GM12878 (cell line): ENCODE measurements around the gene HIPK4. TPM values are rescaled to one million over a fixed set of nuclear protein-coding genes. Genes with fewer than 3 reads are reported as not detected.
A peak's percentile ranks its signal among the peaks of the same experiment; 100 is the strongest.

Experiments
- ASH2L ChIP-seq: fragments of 300-600, 200-600 bp; sonication (generic); IDR thresholded peaks from 2 replicates; pipeline ENCODE4 v1.6.1; 2017; ENCODE audit warnings: low read depth, mild to moderate bottlenecking, borderline replicate concordance
- CEBPB ChIP-seq, 2 experiments: fragments of 150-350 bp in 1 of 2; IDR thresholded peaks; 2 replicates each; pipeline ENCODE4 v1.6.1; 2012 to 2014; ENCODE audit warnings: low read depth in 2 of 2, low read length in 2 of 2, borderline replicate concordance in 1 of 2, inconsistent platforms in 1 of 2
- EED ChIP-seq: sonication (generic); IDR thresholded peaks from 2 replicates; pipeline ENCODE4 v1.6.1; 2016; ENCODE audit warnings: antibody characterized with exemption, low read depth
- EP300 ChIP-seq, 2 experiments: fragments of 150-350 bp in 1 of 2; IDR thresholded peaks; 2 replicates each; pipeline ENCODE4 v1.6.1; 2011 to 2012; ENCODE audit warnings: low read depth in 2 of 2, low read length in 2 of 2, borderline replicate concordance in 1 of 2, improper control_type of control experiment in 1 of 2, inconsistent platforms in 1 of 2; ENCODE audit not compliant: control insufficient read depth in 1 of 2
- MXI1 ChIP-seq: fragments of 150-350 bp; IDR thresholded peaks from 2 replicates; pipeline ENCODE4 v1.6.1; 2011; ENCODE audit warnings: low read depth, mild to moderate bottlenecking, inconsistent platforms, low read length, improper control_type of control experiment
- NBN ChIP-seq: fragments of 450-650 bp; IDR thresholded peaks from 2 replicates; pipeline ENCODE4 v1.6.1; 2016
- NR2F1 ChIP-seq: fragments of 450-650 bp; conservative IDR thresholded peaks from 2 replicates; pipeline ENCODE4 v1.6.1; 2017; ENCODE audit warnings: mild to moderate bottlenecking
- SUZ12 ChIP-seq: fragments of 200-600 bp; sonication (generic); IDR thresholded peaks from one replicate; pipeline ENCODE4 v1.6.1; 2018; ENCODE audit warnings: antibody characterized with exemption, mild to moderate bottlenecking; ENCODE audit not compliant: unreplicated experiment
- TARDBP ChIP-seq: IDR thresholded peaks from 2 replicates; pipeline ENCODE4 v1.6.1; 2016; ENCODE audit warnings: borderline replicate concordance
- TCF12 ChIP-seq: IDR thresholded peaks from 2 replicates; pipeline ENCODE4 v1.6.1; 2011; ENCODE audit warnings: low read depth, mild to moderate bottlenecking, low read length
- ZBTB40 ChIP-seq: fragments of 450-650 bp; IDR thresholded peaks from 2 replicates; pipeline ENCODE4 v1.6.1; 2016; ENCODE audit warnings: mild to moderate bottlenecking, moderate library complexity, borderline replicate concordance
- polyA plus RNA-seq, 11 experiments: library from polyadenylated mRNA; depleted of rRNA in 4 of 11; unstranded in 6 of 11; stranded (reverse) in 5 of 11; fragments of >200 nt; fragmentation: Nextera tagmentation in 4 of 11; fragmentation: Illumina TruSeq in 1 of 11; extraction: Ambion mirVana in 4 of 11; extraction: Trizol in 1 of 11; gene quantifications; 1 replicate in 1 of 11; 2 replicates in 10 of 11; pipeline versions ENCODE4 v1.2.1 to v1.2.3, GENCODE V29; 2011 to 2016; ENCODE audit warnings: inconsistent platforms in 2 of 11, missing spikeins in 2 of 11, low read depth in 1 of 11
- total RNA-seq, 4 experiments: library from RNA; depleted of rRNA in 3 of 4; stranded (reverse); fragments of >200 nt in 3 of 4; fragmentation: Illumina TruSeq in 1 of 4; extraction: Trizol in 1 of 4; gene quantifications; 2 replicates each; pipeline versions ENCODE4 v1.2.1 to v1.2.3, GENCODE V29; 2013 to 2021
- TF ChIP-seq, protein P1 (sequence below): fragments of 450-650 bp; formaldehyde crosslinking; IDR thresholded peaks from 2 replicates; pipeline ENCODE4 v1.5.0; 2022; ENCODE audit warnings: mild to moderate bottlenecking, missing genetic modification characterization
- TF ChIP-seq, protein P2 (sequence below): IDR thresholded peaks from 2 replicates; pipeline ENCODE4 v1.6.1; 2011; ENCODE audit warnings: low read depth, mild to moderate bottlenecking, low read length, moderate library complexity, borderline replicate concordance; ENCODE audit errors: extremely low read depth

Gene HIPK4
- total and polyA plus RNA-seq, 10 of the 15 experiments (the other 5 are each of a cell fraction or from before 2014, with no cell fraction given) = 0.07 to 0.13 (median 0.08) TPM; not detected in 7

DNA sequence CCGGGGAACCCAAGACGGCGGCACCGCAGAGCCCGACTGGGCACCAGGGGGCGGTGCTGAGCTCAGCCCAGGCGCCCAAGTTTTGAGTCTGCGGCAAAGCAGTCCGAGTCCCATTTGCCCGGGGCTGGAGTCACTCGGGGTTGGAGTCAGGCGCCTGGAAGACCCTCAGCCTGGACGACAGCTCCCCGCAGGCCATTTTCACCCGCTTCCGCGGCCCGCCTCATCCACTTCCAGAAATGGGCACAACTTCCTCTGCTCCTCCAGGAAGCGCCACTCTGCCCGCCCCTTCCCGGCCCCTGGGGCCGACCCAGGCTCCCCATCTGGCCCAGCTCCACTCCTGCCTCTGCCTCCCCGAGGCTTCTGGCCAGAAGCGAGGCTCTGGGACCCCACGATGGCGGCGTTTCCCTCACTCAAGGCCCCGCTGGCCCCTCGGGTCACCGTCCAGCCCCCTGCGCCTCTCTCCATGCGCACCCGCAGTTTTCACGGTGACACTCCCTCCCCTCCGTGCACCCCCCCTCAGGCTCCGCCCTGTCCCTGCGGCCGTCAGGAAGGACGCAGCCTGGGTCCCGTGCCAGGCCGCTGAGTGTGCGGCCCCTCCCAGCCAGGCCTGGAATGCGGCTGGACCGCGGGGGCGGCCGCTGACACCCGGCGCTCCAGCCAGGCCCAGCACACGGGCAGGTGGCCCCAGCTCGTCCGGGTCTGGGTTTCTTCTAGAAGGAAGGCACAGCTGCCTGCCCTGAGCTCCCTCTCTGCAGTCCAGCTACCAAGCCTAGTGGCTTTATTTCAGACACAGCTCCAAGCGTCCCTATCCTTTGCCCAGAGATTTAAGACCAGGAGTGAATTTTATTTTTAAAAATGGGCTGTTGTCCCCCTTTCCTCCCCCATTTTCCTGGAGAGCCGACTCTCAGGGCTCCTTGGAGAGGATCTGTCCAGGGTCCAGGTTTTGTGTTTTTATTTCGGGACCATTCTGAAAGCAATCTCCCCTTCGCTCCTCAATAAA is 31.1 kb upstream of the HIPK4 start (continued):
- TF ChIP-seq EP300 (IDR thresholded peaks at IDR 0.05; ENCODE audit: borderline replicate concordance in 1 of 2, control insufficient read depth in 1 of 2, low read depth in 2 of 2, low read length in 2 of 2) = no peak
- no peak; the same call in none of the 2 replicates for TF ChIP-seq NBN
- TF ChIP-seq, protein P1, sequence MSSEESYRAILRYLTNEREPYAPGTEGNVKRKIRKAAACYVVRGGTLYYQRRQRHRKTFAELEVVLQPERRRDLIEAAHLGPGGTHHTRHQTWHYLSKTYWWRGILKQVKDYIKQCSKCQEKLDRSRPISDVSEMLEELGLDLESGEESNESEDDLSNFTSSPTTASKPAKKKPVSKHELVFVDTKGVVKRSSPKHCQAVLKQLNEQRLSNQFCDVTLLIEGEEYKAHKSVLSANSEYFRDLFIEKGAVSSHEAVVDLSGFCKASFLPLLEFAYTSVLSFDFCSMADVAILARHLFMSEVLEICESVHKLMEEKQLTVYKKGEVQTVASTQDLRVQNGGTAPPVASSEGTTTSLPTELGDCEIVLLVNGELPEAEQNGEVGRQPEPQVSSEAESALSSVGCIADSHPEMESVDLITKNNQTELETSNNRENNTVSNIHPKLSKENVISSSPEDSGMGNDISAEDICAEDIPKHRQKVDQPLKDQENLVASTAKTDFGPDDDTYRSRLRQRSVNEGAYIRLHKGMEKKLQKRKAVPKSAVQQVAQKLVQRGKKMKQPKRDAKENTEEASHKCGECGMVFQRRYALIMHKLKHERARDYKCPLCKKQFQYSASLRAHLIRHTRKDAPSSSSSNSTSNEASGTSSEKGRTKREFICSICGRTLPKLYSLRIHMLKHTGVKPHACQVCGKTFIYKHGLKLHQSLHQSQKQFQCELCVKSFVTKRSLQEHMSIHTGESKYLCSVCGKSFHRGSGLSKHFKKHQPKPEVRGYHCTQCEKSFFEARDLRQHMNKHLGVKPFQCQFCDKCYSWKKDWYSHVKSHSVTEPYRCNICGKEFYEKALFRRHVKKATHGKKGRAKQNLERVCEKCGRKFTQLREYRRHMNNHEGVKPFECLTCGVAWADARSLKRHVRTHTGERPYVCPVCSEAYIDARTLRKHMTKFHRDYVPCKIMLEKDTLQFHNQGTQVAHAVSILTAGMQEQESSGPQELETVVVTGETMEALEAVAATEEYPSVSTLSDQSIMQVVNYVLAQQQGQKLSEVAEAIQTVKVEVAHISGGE = no peak
- peak; percentile 58 for TF ChIP-seq MXI1
- TF ChIP-seq TARDBP = no peak
- TF ChIP-seq ZBTB40 = no peak; the same call in 1 of the 2 replicates
- no peak for TF ChIP-seq SUZ12
- no peak for TF ChIP-seq CEBPB (IDR thresholded peaks at IDR 0.05; ENCODE audit: borderline replicate concordance in 1 of 2, low read depth in 2 of 2, low read length in 2 of 2)
- peak; percentile 75 for TF ChIP-seq EED
- TF ChIP-seq, protein P2, sequence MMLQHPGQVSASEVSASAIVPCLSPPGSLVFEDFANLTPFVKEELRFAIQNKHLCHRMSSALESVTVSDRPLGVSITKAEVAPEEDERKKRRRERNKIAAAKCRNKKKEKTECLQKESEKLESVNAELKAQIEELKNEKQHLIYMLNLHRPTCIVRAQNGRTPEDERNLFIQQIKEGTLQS = no peak
- TF ChIP-seq TCF12 = peak; percentile 53; the same call in 1 of the 2 replicates
- peak; percentile 78 for TF ChIP-seq NR2F1
- TF ChIP-seq ASH2L = 0 out of 2 replicates have a peak, but pooled peaks have one; percentile 3
- TF ChIP-seq, all 136 proteins: peak for 55
